ENCODE results near the gene IPMK.
"Not testable (repeated sequence)": the region's sequence is repeated elsewhere in the genome, so short reads cannot be mapped to it uniquely, and the experiment has no call there.

The IPMK gene

GRCh38 chr10:58266826-58267712, 625 bp downstream of the IPMK start:
- DNase-seq (ENCODE audit: low read depth) = no peak

- no peak for DNase-seq (ENCODE audit: low read depth)
Measured at GRCh38 chr10:58266003-58266825, 1.5 kb downstream of the IPMK start.

DNA sequence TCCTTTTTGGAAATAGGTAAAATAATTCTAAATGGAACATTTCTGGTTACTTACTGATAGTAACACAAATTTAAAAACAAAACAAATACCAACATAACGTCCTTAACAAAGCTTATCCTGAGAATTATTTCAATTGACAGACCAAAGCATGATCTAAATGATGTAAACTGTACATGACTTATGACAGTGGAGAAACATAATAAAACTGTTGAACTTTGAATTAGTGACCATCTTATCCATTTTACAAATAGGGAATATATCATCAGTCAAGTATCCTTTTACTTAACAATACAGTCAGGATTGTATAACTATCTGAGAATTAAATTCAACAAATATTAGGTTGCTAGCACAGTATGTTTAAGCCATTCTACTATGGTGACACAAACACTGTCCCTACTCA, 2.4 kb downstream of the IPMK start:
- DNase-seq (ENCODE audit: low read depth) = no peak

- DNase-seq (ENCODE audit: low read depth) = no peak
Measured at GRCh38 chr10:58264780-58265179, 2.9 kb downstream of the IPMK start.

DNA sequence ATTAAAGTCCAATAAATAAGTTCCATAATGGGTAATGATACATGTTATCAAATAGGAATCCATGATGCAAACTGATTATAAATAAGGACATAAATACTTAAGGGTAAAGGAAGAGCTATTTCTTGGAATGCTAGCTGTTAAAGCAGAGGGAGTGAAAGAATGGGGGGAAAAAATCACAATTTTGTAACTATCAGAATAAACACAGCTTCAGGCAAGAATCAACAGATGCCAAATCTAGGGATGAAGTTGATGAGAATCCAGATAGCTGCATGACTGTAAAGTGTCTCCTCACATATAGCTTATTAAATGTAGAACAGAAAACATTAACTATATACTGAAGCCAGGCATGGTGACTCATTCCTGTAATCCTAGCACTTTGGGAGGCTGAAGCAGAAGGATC, 4.9 kb downstream of the IPMK start:
- DNase-seq (ENCODE audit: low read depth) = no peak

DNA sequence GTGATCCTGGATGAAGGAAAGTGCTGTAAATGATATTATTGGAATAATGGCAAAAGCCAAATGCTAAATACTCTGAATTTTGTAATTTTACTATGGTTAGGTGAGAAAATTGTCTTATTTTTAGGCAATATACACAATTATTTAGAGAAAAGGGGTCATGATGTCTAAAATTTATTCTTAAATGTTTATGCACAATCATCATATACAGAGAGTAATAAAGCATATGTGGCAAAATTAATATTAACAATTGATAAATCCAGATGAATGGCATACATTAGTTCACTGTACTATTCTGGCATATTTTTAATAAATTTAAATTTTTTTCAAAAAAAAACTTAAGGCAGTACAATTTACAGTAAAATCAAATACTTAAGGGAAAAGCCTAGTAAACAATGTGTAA, 7.4 kb downstream of the IPMK start:
- DNase-seq (ENCODE audit: low read depth) = no peak

DNA sequence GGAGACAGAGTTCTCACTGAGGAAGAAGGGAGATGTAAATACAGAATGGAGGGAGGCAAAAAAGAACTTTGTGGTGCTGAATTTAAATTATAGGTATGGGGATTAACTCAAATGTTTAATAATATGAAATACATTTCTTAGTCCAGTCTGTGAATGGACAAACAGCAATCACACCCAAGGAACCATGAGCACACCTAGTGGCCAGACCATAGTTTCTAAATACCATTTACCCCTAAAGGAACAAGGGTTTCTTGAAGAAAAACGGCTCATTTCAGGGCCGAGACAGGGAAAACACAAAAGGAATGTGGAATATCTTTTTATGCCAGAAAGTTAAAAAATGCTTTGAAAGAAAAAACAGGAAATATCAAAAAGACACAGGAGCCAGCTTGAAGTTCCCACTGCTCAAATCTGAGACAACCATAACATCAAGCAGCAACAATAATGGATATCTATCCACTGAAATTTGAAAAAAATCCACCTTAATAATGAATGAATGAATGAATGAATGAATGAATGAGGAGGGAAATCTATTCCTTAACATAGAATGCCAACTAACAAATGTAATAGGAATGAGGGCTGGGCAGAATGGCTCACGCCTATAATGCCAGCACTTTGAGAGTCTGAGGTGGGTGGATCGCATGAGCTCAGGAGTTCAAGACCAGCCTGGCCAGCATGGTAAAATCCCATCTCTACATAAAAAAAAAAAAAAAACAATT, 8.6 kb downstream of the IPMK start:
- DNase-seq (ENCODE audit: low read depth) = no peak

GRCh38 chr10:58256013-58256780, 11.5 kb downstream of the IPMK start:
- DNase-seq (ENCODE audit: low read depth) = not testable (repeated sequence)

DNA sequence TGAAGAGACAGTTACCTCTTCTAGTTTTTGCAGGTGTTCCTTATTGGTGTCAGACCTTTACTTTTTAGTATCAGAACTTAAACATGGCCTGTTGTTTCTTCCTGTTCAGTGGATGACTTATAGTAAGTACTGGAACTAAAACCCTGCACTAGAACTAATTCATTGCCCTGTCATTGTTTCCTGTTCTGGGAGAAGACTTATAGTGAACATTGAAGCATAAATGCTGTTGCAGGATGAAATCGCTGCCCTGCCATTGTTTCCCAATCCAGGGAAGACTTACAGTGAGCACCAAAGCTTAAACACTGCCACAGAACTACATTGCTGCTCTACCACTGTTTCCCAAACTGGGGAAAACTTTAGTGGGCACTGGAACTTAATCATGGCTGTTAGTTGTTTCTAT, 13.1 kb downstream of the IPMK start:
- no peak for DNase-seq (ENCODE audit: low read depth)

DNA sequence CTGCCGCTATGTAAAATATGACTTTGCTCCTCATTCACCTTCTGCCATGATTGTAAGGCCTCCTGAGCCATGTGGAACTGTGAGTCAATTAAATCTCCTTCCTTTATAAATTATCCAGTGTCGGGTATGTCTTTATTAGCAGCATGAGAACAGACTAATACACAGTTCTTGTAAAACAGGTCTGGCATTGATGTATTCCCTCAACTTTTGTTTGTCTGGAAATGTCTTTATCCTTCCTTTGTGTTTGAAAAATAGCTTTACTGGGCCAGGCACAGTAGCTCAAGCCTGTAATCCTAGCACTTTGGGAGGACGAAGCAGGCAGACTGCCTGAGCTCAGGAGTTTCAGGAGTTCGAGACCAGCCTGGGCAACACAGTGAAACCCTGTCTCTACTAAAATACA, 14.5 kb downstream of the IPMK start:
- no peak for DNase-seq (ENCODE audit: low read depth)

- not testable (repeated sequence) for DNase-seq (ENCODE audit: low read depth)
Measured at GRCh38 chr10:58244666-58245065, 23.0 kb downstream of the IPMK start.

- not testable (repeated sequence) for DNase-seq (ENCODE audit: low read depth)
Measured at GRCh38 chr10:58244242-58244641, 23.5 kb downstream of the IPMK start.

- DNase-seq (ENCODE audit: low read depth) = not testable (repeated sequence)
Measured at GRCh38 chr10:58243801-58244200, 23.9 kb downstream of the IPMK start.

- no peak for DNase-seq (ENCODE audit: low read depth)
Measured at GRCh38 chr10:58243269-58243668, 24.4 kb downstream of the IPMK start.

GRCh38 chr10:58241346-58241745, 26.3 kb downstream of the IPMK start:
- DNase-seq (ENCODE audit: low read depth) = no peak

- no peak for DNase-seq (ENCODE audit: low read depth)
Measured at GRCh38 chr10:58240531-58240930, 27.2 kb downstream of the IPMK start.

DNA sequence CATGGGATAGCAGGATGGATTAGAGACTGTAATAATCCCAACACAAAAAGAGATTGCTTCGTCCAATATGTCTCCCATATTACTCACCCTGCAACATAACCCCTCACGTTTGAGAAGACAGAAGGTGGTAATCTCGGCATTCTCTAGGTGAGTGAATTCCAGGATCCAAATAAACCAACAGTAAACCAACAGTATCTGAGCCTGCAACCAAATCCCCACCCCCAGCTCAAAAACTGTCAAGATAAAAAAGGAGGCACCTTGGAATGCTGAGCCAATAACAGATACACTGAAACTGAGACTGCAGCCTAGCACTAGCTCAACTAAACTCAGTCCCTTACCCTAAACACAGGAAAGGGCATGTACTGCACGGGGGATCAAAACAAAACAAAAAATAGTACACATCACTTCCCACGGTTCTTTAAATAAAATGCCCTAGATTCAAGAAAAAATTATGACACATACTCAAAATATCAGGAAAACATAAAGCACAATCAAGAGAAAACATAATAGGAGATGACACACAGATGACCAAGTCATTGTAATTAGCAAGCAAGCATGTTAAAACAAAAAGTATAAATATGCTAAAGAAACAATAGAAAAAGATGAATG, 28.0 kb downstream of the IPMK start:
- no peak for DNase-seq (ENCODE audit: low read depth)

- no peak for DNase-seq (ENCODE audit: low read depth)
Measured at GRCh38 chr10:58237014-58237834, 30.5 kb downstream of the IPMK start.

DNA sequence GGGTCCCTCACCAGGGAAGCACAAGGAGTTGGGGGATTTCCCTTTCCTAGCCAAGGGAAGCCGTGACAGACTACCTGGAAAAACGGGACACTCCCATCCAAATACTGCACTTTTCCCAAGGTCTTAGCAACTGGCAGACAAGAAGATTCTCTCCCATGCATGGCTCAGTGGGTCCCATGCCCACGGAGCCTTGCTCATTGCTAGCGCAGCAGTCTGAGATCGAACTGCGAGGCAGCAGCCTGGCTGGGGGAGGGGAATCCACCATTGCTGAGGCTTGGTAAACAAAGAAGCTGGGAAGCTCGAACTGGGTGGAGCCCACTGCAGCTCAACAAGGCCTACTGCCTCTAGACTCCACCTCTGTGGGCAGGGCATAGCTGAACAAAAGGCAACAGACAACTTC, 37.8 kb downstream of the IPMK start:
- not testable (repeated sequence) for DNase-seq (ENCODE audit: low read depth)

DNA sequence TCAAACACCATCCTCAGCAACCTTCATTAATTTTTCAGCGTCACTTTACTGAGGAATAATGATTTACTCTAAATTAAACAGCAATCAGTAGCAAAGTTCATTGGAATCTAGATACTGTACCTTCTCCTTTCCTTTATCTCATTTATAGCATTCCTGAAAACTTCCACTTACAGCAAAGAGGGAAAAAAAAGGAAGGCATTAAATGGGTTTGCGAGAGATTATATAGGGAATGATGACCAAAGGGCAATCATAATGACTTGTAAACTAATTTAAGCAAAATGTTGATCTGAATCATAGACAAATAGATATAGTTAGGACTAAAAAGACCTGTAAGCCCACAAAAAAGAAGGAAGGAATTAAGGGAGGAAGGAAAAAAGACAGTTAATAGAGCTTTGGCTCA, 42.0 kb downstream of the IPMK start:
- no peak for DNase-seq (ENCODE audit: low read depth)
